K562 (cell line): ENCODE measurements around the gene TMEM191C. TPM values are rescaled to one million over a fixed set of nuclear protein-coding genes. Genes with fewer than 3 reads are reported as not detected.

Experiments used
- ARID4B ChIP-seq: sonication (generic); formaldehyde crosslinking; IDR thresholded peaks from 2 replicates; pipeline ENCODE4 v1.8.0; 2022; ENCODE audit warnings: mild to moderate bottlenecking, missing genetic modification reagents
- BMI1 ChIP-seq: fragments of 150-350 bp; IDR thresholded peaks from 2 replicates; pipeline ENCODE4 v1.6.1; 2014; ENCODE audit warnings: low read length
- C11orf30 ChIP-seq: fragments of 450-650 bp; IDR thresholded peaks from 2 replicates; pipeline ENCODE4 v1.6.1; 2016; ENCODE audit warnings: low read depth, mild to moderate bottlenecking
- CBFB ChIP-seq: sonication (generic); formaldehyde crosslinking; IDR thresholded peaks from 2 replicates; pipeline ENCODE4 v1.4.0; 2020; ENCODE audit warnings: mild to moderate bottlenecking, missing genetic modification reagents
- DMBX1 ChIP-seq: fragments of 250-450 bp; sonication (Bioruptor Pico); IDR thresholded peaks from 2 replicates; pipeline ENCODE4 v1.8.0; 2022; ENCODE audit warnings: inconsistent platforms, mild to moderate bottlenecking, moderate library complexity, borderline replicate concordance
- E2F4 ChIP-seq: sonication (generic); formaldehyde crosslinking; IDR thresholded peaks from 2 replicates; pipeline ENCODE4 v1.8.0; 2022; ENCODE audit warnings: mild to moderate bottlenecking, low read depth, missing genetic modification reagents
- EHMT2 ChIP-seq: fragments of 450-650 bp; IDR thresholded peaks from 2 replicates; pipeline ENCODE4 v1.6.1; 2018; ENCODE audit warnings: antibody characterized with exemption
- HDAC1 ChIP-seq, 2 experiments: fragments of 450-650 bp; IDR thresholded peaks; 2 replicates each; pipeline ENCODE4 v1.6.1; 2016 to 2017; ENCODE audit warnings: inconsistent platforms in 1 of 2, mild to moderate bottlenecking in 1 of 2, moderate library complexity in 1 of 2
- HMG20A ChIP-seq: fragments of 450-650 bp; formaldehyde crosslinking; conservative IDR thresholded peaks from 2 replicates; pipeline ENCODE4 v1.4.0; 2020; ENCODE audit warnings: mild to moderate bottlenecking, mixed read lengths
- JUND ChIP-seq, 2 experiments: IDR thresholded peaks; 2 replicates in 1 of 2; 3 replicates in 1 of 2; pipeline ENCODE4 v1.6.1; 2011; ENCODE audit warnings: borderline replicate concordance in 2 of 2, low read depth in 2 of 2, low read length in 2 of 2, improper control_type of control experiment in 1 of 2, missing biosample characterization in 1 of 2, missing genetic modification characterization in 1 of 2, missing genetic modification reagents in 1 of 2
- MEIS2 ChIP-seq: fragments of 450-650 bp; IDR thresholded peaks from 2 replicates; pipeline ENCODE4 v1.6.1; 2014; ENCODE audit warnings: mild to moderate bottlenecking; ENCODE audit not compliant: partially characterized antibody
- POLR2AphosphoS2 ChIP-seq: IDR thresholded peaks from 2 replicates; pipeline ENCODE4 v1.6.1; 2012; ENCODE audit warnings: low read length, improper control_type of control experiment
- RHOXF2B ChIP-seq: fragments of 250-450 bp; sonication (Bioruptor Pico); conservative IDR thresholded peaks from 2 replicates; pipeline ENCODE4 v1.5.1; 2021
- SMC3 ChIP-seq: conservative IDR thresholded peaks from 2 replicates; pipeline ENCODE4 v1.6.1; 2011; ENCODE audit warnings: low read depth, low read length, improper control_type of control experiment; ENCODE audit not compliant: insufficient read depth
- TCF3 ChIP-seq: sonication (generic); formaldehyde crosslinking; IDR thresholded peaks from 2 replicates; pipeline ENCODE4 v1.4.0; 2020; ENCODE audit warnings: mild to moderate bottlenecking, missing genetic modification reagents
- THRA ChIP-seq: fragments of 450-650 bp; IDR thresholded peaks from 2 replicates; pipeline ENCODE4 v1.6.1; 2017; ENCODE audit warnings: mild to moderate bottlenecking, moderate library complexity
- TSC22D4 ChIP-seq: fragments of 450-650 bp; IDR thresholded peaks from 2 replicates; pipeline ENCODE4 v1.6.1; 2016; ENCODE audit warnings: missing genetic modification characterization, missing biosample characterization, control low read depth
- ZNF311 ChIP-seq: fragments of 250-450 bp; sonication (Bioruptor Pico); IDR thresholded peaks from 2 replicates; pipeline ENCODE4 v1.4.0; 2020; ENCODE audit warnings: mild to moderate bottlenecking, moderate library complexity
- ZNF347 ChIP-seq: fragments of 450-650 bp; formaldehyde crosslinking; IDR thresholded peaks from 2 replicates; pipeline ENCODE4 v1.4.0; 2020; ENCODE audit warnings: low read depth, mild to moderate bottlenecking, moderate library complexity
- ZNF395 ChIP-seq: fragments of 200-800 bp; sonication (Bioruptor generic); IDR thresholded peaks from 2 replicates; pipeline ENCODE4 v1.6.1; 2017; ENCODE audit warnings: missing genetic modification characterization, missing compliant biosample characterization
- ZZZ3 ChIP-seq: fragments of 450-650 bp; IDR thresholded peaks from 2 replicates; pipeline ENCODE4 v1.6.1; 2016; ENCODE audit warnings: antibody characterized with exemption, mild to moderate bottlenecking, moderate library complexity
- polyA plus RNA-seq, 8 experiments: library from polyadenylated mRNA; depleted of rRNA in 4 of 8; stranded (reverse) in 5 of 8; unstranded in 3 of 8; fragments of >200 nt; fragmentation: Nextera tagmentation in 2 of 8; fragmentation: Illumina TruSeq in 1 of 8; extraction: Ambion mirVana in 2 of 8; extraction: Trizol in 1 of 8; gene quantifications; 2 replicates each; pipeline versions ENCODE4 v1.2.1 to v1.2.3, GENCODE V29; 2011 to 2014; ENCODE audit warnings: inconsistent platforms in 1 of 8, missing spikeins in 1 of 8
- total RNA-seq, 7 experiments: library from RNA; depleted of rRNA in 6 of 7; stranded (reverse); fragments of >200 nt in 6 of 7; fragmentation: Illumina TruSeq in 2 of 7; extraction: Trizol in 2 of 7; gene quantifications; 2 replicates each; pipeline versions ENCODE4 v1.2.1 to v1.2.3, GENCODE V29; 2011 to 2021; ENCODE audit warnings: low replicate concordance in 1 of 7

Gene TMEM191C
- total and polyA plus RNA-seq, 9 of the 15 experiments (the other 6 are each of a cell fraction or from before 2014, with no cell fraction given) = 0.15 to 7.1 (median 1.1) TPM

- TF ChIP-seq EHMT2 (no peak), BMI1 (no peak), C11orf30 (no peak), ZNF395 (no peak), JUND (IDR thresholded peaks at IDR 0.05; ENCODE audit: borderline replicate concordance, low read depth, low read length) (no peak), JUND (tag; IDR thresholded peaks at IDR 0.05; ENCODE audit: borderline replicate concordance, low read depth, low read length) (no peak), ZZZ3 (no peak), HDAC1 (IDR thresholded peaks at IDR 0.05) (no peak), MEIS2 (no peak), SMC3 (no peak), RHOXF2B (CRISPR knock-in tag) (no peak), DMBX1 (CRISPR knock-in tag) (no peak), POLR2AphosphoS2 (no peak), ZNF311 (CRISPR knock-in tag) (no peak), TSC22D4 (tag) (no peak), E2F4 (CRISPR knock-in tag) (no peak), THRA (no peak), TCF3 (CRISPR knock-in tag) (no peak), ZNF347 (CRISPR knock-in tag) (no peak), HMG20A (no peak), ARID4B (CRISPR knock-in tag) (no peak), CBFB (CRISPR knock-in tag) (peak; percentile 71)
These were observed 11.7 kb upstream of the TMEM191C start (continued) for GRCh38 chr22:21455334-21456089.
